ENCODE measurements around the gene B4GALT1. TPM values are rescaled to one million over a fixed set of nuclear protein-coding genes. Genes with fewer than 3 reads are reported as not detected.
A peak's percentile ranks its signal among the peaks of the same experiment; 100 is the strongest.

Gene B4GALT1
- total RNA-seq, 1 donor from 2014 or later, result 80.1 TPM

DNA sequence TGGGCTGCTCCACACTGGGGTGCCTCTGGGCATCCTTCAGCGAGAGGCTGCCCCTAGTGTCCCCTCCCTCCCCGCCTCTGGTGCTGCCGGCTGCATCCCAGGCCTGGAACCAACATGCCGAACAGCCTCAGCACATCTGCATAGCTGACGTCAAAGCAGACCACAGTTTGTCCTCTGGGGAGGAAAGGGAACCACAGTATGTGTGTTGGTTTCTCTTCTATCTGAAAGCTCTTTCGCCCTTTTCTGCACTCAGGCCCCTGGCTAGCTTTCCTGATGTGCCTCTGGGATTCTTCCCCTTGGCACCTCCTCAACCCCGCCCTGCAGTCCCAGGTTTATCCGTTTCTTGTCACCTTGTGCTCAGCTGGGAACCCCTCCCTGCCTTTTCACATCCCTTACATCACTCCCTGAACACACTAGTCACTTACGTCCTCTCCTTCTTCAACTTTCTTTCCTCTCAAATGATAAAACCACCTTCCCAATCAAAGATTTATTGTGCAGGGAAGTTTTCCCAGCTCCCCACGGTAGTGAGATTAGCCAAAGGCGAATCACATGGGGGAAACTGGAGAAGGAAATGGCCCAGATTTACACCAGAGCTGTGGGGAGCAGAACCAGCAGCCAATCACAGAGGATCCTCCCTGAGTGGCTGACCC, 35.5 kb upstream of the B4GALT1 start:
- intact Hi-C loops (cut with DNase I), result no loop called here
- DNase-seq, result no peak
- no peak overlapping the region for H3K27ac ChIP-seq
- TF ChIP-seq, protein P1, sequence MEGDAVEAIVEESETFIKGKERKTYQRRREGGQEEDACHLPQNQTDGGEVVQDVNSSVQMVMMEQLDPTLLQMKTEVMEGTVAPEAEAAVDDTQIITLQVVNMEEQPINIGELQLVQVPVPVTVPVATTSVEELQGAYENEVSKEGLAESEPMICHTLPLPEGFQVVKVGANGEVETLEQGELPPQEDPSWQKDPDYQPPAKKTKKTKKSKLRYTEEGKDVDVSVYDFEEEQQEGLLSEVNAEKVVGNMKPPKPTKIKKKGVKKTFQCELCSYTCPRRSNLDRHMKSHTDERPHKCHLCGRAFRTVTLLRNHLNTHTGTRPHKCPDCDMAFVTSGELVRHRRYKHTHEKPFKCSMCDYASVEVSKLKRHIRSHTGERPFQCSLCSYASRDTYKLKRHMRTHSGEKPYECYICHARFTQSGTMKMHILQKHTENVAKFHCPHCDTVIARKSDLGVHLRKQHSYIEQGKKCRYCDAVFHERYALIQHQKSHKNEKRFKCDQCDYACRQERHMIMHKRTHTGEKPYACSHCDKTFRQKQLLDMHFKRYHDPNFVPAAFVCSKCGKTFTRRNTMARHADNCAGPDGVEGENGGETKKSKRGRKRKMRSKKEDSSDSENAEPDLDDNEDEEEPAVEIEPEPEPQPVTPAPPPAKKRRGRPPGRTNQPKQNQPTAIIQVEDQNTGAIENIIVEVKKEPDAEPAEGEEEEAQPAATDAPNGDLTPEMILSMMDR (IDR thresholded peaks at IDR 0.05), result no peak
- peaks cover 4% of the 10 kb centered on the region for H3K4me1 ChIP-seq
- peak; percentile 82 for ATAC-seq
- H3K4me3 ChIP-seq, result no peak overlapping the region
- no peaks in the 10 kb centered on the region for H3K9me3 ChIP-seq
- H3K36me3 ChIP-seq, result no peaks in the 10 kb centered on the region
- no peaks in the 10 kb centered on the region for H3K27me3 ChIP-seq

DNA sequence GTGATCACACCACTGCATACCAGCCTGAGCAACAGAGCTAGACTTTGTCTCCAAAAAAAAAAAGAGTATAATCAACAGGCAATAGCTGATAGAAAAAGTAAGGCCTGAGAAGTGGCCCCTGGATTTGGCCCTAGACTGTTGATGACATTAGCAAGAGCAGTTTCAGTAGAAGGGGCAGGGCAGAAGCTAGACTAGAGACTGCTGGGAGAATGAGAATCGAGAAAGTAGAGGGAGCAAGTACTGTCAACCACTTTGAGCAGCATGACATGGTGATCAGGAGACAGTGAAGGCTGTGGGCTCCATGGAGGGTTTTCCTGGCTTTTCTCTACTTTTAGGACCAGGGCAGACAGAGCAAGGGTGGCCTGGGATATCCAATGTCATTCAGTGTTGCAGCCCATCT, 34.9 kb upstream of the B4GALT1 start:
- Histone ChIP-seq H3K27me3 (no peaks in the 10 kb centered on the region), H3K4me1 (peaks cover 6% of the 10 kb centered on the region), H3K4me3 (no peak overlapping the region), H3K27ac (no peak overlapping the region), H3K36me3 (no peaks in the 10 kb centered on the region), H3K9me3 (no peaks in the 10 kb centered on the region)
- no peak for ATAC-seq
- TF ChIP-seq, protein P1 (IDR thresholded peaks at IDR 0.05), result no peak
- DNase-seq, result no peak
- intact Hi-C loops (cut with DNase I), result no loop called here

DNA sequence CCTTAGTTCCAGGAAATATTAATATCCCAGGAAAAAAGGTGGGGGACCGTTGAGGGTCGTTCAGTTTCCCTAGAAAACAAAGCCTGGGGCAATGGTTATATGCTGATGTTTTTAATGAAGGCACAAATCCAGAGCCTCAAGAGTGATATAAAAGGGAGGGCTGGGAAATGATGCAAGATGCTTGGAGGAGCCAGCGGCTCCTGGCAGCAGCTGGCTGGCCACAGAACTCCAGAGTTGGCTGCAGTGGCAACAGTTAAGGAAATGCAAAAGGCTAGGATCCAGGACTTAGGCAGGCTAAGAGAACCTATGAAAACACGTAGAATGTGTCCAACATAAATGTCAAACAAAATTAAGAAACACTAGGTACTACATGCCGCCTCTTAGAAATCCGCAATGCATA, 31.0 kb upstream of the B4GALT1 start:
- Histone ChIP-seq H3K27ac (no peak overlapping the region), H3K27me3 (no peaks in the 10 kb centered on the region), H3K9me3 (no peaks in the 10 kb centered on the region), H3K4me3 (no peak overlapping the region), H3K36me3 (no peaks in the 10 kb centered on the region), H3K4me1 (peaks cover 6% of the 10 kb centered on the region)
- DNase-seq (no peak), ATAC-seq (peak; percentile 53)
- intact Hi-C loops (cut with DNase I), result no loop called here
- TF ChIP-seq, protein P1 (IDR thresholded peaks at IDR 0.05), result no peak

DNA sequence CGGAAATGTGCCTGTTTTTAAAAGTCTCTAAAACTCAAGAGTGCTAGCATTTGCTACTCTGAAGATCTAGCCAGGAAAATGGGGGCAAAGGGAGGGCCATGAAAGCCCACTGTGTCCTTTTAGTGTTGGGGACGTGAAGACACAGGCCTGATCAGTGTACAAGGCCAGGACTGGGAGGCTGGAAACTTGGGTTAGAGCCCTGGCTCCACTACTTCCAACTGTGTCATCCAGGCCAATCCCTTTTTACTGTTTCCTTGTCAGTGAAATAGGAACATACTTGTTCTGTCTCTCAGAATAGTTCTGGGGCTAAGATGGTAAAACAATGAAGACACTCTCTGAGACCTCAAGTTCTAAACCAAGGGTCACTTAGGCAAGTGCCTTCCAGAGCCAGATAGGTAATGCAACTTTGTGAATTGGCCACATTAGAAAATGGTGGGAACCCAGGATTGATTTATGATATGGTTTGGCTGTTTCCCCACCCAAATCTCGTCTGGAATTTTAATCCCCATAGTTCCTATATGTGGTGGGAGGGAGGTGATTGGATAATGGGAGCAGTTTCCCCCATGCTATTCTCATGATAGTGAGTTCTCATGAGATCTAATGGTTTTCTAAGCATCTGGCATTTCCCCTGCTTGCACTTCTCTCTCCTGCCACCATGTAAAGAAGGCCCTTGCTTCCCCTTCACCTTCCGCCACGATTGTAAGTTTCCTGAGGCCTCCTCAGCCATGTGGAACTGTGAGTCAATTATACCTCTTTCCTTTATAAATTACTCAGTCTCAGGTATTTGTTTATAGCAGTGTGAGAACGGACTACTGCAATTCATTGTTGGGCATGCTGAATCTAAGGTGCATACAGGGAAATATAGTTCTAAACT, 30.4 kb upstream of the B4GALT1 start:
- ATAC-seq (peak; percentile 32), DNase-seq (no peak)
- Histone ChIP-seq H3K4me3 (no peak overlapping the region), H3K27ac (no peak overlapping the region), H3K9me3 (no peaks in the 10 kb centered on the region), H3K4me1 (peaks cover 6% of the 10 kb centered on the region), H3K27me3 (no peaks in the 10 kb centered on the region), H3K36me3 (no peaks in the 10 kb centered on the region)
- TF ChIP-seq, protein P1 (IDR thresholded peaks at IDR 0.05), result no peak
- intact Hi-C loops (cut with DNase I), result no loop called here

DNA sequence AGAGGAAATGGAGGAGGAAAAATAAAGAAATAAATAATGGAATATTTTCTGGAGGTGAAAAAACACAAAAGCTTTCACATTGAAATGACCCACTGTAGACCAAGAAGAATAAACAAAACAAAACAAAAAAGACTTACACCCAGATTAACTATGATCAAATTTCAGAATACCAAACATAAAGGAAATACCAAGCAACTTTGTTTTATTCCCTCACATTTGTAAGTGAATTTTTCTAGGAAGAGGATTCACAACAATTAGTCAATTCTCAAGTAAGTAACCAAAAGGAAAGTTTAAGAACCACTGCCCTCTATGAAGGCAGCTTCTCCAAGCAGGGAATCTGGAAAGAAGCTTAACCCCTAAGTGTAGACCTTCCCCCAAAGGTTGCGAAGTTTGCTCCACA, 29.6 kb upstream of the B4GALT1 start:
- intact Hi-C loops (cut with DNase I), result no loop called here
- H3K4me3 ChIP-seq, result no peak overlapping the region
- no peak for ATAC-seq
- no peaks in the 10 kb centered on the region for H3K27me3 ChIP-seq
- H3K9me3 ChIP-seq, result no peaks in the 10 kb centered on the region
- peaks cover 6% of the 10 kb centered on the region for H3K4me1 ChIP-seq
- no peaks in the 10 kb centered on the region for H3K36me3 ChIP-seq
- TF ChIP-seq, protein P1 (IDR thresholded peaks at IDR 0.05), result no peak
- DNase-seq, result no peak
- H3K27ac ChIP-seq, result no peak overlapping the region
